ENCODE data around the gene GPR25. TPM values are rescaled to one million over a fixed set of nuclear protein-coding genes. Genes with fewer than 3 reads are reported as not detected.

The GPR25 gene
- total RNA-seq, 1 donor: not detected

- TF ChIP-seq, protein P1, sequence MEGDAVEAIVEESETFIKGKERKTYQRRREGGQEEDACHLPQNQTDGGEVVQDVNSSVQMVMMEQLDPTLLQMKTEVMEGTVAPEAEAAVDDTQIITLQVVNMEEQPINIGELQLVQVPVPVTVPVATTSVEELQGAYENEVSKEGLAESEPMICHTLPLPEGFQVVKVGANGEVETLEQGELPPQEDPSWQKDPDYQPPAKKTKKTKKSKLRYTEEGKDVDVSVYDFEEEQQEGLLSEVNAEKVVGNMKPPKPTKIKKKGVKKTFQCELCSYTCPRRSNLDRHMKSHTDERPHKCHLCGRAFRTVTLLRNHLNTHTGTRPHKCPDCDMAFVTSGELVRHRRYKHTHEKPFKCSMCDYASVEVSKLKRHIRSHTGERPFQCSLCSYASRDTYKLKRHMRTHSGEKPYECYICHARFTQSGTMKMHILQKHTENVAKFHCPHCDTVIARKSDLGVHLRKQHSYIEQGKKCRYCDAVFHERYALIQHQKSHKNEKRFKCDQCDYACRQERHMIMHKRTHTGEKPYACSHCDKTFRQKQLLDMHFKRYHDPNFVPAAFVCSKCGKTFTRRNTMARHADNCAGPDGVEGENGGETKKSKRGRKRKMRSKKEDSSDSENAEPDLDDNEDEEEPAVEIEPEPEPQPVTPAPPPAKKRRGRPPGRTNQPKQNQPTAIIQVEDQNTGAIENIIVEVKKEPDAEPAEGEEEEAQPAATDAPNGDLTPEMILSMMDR (IDR thresholded peaks at IDR 0.05; ENCODE audit: insufficient read depth, low read length): no peak
- H3K4me3 ChIP-seq (ENCODE audit: low read depth, low read length): no peak overlapping the region
- no peak for DNase-seq (ENCODE audit: low read depth)
Observed at GRCh38 chr1:200901350-200901749, 28.6 kb downstream of the GPR25 start.

DNA sequence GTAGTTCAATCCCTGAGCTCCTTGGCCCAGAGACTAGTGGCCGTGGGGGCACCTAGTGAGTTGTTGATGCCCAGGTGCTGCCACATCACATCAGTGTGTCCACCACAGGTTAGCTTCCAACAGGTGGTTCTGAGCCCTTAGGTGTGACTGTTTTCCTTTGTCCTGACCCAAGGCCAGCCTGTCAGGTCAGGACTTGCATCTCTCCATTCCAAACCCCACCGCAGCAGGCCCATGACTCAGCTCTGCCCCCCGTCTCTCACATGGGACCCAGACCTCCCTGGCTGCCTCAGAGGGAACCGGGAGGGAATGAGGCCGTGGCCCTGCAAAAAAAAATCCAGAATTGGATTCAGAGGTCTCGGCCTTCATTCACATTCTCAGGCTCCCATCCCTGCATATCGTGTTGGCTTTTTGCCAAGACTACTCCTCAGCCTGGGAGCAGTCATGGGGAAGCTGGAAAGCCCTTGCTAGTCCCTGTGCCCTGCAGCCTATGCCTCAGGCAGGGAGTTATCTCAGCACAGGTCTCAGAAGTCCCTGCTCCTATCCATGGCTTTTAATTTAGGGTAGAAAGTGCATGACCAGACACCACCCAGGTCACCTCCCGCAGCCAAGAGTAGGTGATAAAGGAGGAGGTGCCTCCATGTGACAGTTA lies 29.1 kb downstream of the GPR25 start:
- H3K4me3 ChIP-seq (ENCODE audit: low read depth, low read length): no peak overlapping the region
- TF ChIP-seq, protein P1 (IDR thresholded peaks at IDR 0.05; ENCODE audit: insufficient read depth, low read length): no peak
- no peak for DNase-seq (ENCODE audit: low read depth)

- TF ChIP-seq, protein P1 (IDR thresholded peaks at IDR 0.05; ENCODE audit: insufficient read depth, low read length): no peak
- no peak overlapping the region for H3K4me3 ChIP-seq (ENCODE audit: low read depth, low read length)
- no peak for DNase-seq (ENCODE audit: low read depth)
Observed at GRCh38 chr1:200903793-200904192, 31.0 kb downstream of the GPR25 start.

DNA sequence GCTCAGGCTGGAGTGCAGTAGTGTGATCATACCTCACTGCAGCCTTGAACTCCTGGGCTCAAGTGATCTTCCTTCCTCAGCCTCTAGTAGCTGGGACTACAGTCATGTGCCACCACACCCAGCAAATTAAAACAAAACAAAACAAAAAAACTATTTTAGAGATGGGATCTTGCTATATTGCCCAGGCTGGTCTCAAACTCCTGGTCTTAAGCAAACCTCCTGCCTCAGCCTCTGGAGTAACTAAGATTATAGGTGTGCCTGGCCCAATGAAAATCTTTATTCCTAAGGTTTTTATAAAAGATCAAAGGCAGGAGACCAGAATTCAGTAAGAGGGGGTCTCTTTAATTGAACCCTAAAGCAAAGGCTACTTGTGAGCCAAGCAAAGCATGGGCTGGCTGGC lies 32.0 kb downstream of the GPR25 start:
- no peak overlapping the region for H3K4me3 ChIP-seq (ENCODE audit: low read depth, low read length)
- DNase-seq (ENCODE audit: low read depth): no peak
- TF ChIP-seq, protein P1 (IDR thresholded peaks at IDR 0.05; ENCODE audit: insufficient read depth, low read length): no peak

GRCh38 chr1:200905411-200906052 lies 32.8 kb downstream of the GPR25 start:
- H3K4me3 ChIP-seq (ENCODE audit: low read depth, low read length): no peak overlapping the region
- no peak for DNase-seq (ENCODE audit: low read depth)
- TF ChIP-seq, protein P1 (IDR thresholded peaks at IDR 0.05; ENCODE audit: insufficient read depth, low read length): no peak

DNA sequence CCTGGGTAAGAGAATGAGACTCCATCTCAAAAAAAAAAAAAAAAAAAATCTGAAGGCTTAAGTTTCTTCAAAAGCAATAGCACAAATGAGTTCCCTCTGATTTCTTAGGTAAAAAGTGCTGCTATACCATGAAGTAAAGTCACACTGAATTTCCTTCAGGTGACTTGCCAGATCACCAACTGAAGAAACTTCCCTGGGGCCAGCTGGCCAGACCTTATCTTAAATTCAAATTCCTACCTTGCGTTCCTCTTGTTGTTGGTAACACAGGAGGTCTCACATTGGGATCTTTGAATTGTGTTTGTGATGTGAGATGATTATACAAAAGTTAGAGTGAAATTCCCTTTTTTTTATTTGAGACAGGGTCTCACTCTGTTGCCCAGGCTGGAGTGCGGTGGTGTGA lies 33.7 kb downstream of the GPR25 start:
- TF ChIP-seq, protein P1 (IDR thresholded peaks at IDR 0.05; ENCODE audit: insufficient read depth, low read length): no peak
- no peak for DNase-seq (ENCODE audit: low read depth)
- no peak overlapping the region for H3K4me3 ChIP-seq (ENCODE audit: low read depth, low read length)

Measured in fibroblast of the aortic adventitia (primary cell).